ENCODE data around the gene ZAR1.

- TF ChIP-seq CTCF (IDR thresholded peaks at IDR 0.05) (no peak), NR3C1 (IDR thresholded peaks at IDR 0.05) (no peak), EP300 (IDR thresholded peaks at IDR 0.05) (no peak), RAD21 (conservative IDR thresholded peaks at IDR 0.05 in 1 of 2, IDR thresholded peaks at IDR 0.05 in 1 of 2) (no peak), BCL3 (IDR thresholded peaks at IDR 0.05) (no peak), ZFP36 (IDR thresholded peaks at IDR 0.05; ENCODE audit: borderline replicate concordance, partially characterized antibody) (no peak), REST (IDR thresholded peaks at IDR 0.05) (no peak), NFE2L2 (conservative IDR thresholded peaks at IDR 0.05; ENCODE audit: low read length) (no peak), ESRRA (IDR thresholded peaks at IDR 0.05; ENCODE audit: borderline replicate concordance, low read length) (no peak), CBX8 (IDR thresholded peaks at IDR 0.05) (no peak)
- TF ChIP-seq, protein P1, sequence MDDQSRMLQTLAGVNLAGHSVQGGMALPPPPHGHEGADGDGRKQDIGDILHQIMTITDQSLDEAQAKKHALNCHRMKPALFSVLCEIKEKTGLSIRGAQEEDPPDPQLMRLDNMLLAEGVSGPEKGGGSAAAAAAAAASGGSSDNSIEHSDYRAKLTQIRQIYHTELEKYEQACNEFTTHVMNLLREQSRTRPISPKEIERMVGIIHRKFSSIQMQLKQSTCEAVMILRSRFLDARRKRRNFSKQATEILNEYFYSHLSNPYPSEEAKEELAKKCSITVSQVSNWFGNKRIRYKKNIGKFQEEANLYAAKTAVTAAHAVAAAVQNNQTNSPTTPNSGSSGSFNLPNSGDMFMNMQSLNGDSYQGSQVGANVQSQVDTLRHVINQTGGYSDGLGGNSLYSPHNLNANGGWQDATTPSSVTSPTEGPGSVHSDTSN (IDR thresholded peaks at IDR 0.05), result no peak
These were observed 53.7 kb downstream of the ZAR1 start for GRCh38 chr4:48543796-48544195.
